ENCODE measurements around the gene NRXN2.

NRXN2 gene

GRCh38 chr11:64670975-64671374 is 52.0 kb downstream of the NRXN2 start:
- peak; percentile 29 to 57 for DNase-seq

GRCh38 chr11:64667154-64667745 is 55.7 kb downstream of the NRXN2 start:
- no peak for DNase-seq

DNA sequence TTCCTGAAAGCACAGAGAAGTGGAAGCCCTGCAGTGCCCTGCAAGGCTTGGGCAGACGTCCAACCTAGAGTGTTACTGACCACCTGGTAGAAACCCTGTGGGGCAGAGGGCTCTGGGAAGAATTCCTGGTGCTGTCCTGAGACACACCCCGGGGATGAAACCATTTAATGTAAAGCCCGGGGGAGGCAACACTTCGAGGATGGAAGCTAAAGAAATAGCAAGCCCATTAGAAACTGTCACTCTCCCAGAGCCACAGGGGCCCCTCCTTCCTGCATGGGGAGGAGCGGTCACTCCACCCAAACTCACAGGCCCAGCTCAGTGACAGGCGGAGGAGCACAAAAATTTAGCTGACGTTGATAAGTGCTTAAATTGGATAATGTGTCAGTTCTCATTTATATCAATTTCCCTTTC is 57.6 kb downstream of the NRXN2 start:
- DNase-seq: no peak

DNA sequence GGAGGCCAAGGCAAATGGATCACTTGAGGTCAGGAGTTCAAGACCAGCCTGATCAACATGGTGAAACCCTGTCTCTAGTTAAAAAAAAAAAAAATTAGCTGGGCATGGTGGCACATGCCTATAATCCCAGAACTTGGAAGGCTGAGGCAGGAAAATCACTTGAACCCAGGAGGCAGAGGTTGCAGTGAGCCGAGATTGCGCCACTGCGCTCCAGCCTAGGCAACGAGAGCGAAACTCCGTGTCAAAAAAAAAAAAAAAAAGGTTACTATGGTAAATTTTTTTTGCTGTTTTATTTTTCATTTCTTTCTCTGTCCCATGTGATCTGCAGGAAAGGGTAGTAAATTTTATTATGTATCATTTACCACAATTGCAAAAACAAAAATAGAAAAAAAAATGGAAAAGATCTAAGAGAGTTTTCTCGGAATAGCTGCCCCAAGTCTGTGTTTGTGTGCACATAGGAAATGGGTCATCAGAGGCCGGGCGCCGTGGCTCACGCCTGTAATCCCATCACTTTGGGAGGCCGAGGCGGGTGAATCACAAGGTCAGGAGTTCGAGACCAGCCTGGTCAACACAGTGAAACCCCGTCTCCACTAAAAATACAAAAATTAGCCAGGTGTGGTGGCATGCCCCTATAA is 58.6 kb downstream of the NRXN2 start:
- DNase-seq: peak in 1 of 2 donors; percentile 47

- DNase-seq: no peak
Observed at GRCh38 chr11:64663656-64664055, 59.3 kb downstream of the NRXN2 start.

DNA sequence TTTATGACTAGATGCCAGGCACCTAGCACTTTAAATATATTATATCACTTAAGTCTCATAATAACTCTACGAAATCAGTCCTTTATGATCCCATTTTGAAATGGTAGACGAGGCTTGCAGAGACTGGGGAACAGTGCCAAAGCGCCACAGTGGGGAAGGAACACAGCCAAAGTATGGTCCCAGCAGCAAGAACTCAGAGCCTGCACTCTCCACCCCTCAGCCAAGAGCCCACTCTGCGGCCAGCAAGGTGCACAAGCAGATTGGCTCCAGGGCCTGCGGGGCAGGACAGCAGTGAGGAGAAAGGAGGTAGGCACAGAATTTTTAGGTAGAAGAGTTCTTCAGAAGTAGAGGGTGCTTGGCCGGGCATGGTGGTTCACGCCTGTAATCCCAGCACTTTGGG is 61.4 kb downstream of the NRXN2 start:
- no peak for DNase-seq

DNA sequence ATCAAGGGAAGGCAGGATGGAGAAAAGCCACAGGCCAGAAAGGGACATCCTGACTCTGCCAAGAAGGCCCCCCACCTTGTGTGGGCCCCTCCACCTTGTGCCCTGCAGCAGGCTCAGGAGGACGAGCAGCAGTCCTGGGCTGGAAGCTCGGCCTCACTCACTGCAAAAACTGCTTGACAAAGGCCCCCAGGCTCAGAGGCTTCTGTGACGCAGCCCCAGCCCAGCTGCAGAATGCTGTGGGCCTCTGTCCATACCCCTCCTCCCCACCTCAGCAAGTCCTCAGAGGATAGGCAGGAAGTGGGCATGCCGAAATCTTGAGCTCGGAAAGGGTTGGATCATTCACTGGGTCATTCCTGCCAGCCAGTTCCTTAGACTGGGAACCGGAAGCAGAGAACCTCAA is 61.9 kb downstream of the NRXN2 start:
- no peak for DNase-seq

- no peak for DNase-seq
Observed at GRCh38 chr11:64660706-64661105, 62.3 kb downstream of the NRXN2 start.

DNA sequence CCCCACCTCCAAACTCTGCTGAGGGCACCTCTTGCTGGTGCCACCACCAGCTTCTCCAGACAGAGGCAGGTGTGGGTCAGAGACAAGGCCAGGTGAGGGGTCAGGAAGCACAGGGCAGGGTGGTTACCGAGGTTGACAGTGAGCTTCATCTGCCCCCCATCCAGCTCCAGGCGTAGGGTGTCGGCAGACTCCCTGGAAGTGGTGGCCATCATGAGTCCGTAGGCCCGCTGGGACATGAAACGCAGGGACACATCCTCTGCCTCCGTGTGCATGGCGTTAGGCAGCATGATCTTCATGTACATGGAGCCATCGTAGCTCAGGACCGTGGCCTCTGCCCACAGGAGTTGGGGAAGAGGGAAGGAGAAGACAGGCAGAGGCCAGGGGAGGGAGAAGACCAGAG is 62.8 kb downstream of the NRXN2 start:
- no peak for DNase-seq

- peak in 1 of 2 donors; percentile 49 for DNase-seq
Observed at GRCh38 chr11:64659417-64660144, 63.4 kb downstream of the NRXN2 start.

DNA sequence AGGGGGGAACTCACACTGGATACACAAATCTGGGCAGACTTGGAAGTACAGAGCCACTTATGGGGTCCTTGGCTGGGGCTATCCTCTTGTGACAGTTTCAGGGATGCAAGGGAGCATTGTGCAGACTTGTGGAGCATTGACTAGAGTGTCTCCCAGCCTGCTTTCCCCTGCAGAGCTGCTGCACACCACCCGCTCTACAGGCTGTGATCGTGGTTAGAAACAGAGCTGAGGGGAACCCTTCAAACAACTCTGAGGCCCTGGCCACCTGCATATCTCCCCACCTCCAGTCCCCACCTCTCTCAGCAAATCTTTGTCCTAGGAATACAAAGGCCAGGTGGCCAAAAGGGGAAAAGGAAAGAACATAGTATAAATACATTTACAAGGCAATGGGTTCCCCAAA is 64.7 kb downstream of the NRXN2 start:
- no peak for DNase-seq

DNA sequence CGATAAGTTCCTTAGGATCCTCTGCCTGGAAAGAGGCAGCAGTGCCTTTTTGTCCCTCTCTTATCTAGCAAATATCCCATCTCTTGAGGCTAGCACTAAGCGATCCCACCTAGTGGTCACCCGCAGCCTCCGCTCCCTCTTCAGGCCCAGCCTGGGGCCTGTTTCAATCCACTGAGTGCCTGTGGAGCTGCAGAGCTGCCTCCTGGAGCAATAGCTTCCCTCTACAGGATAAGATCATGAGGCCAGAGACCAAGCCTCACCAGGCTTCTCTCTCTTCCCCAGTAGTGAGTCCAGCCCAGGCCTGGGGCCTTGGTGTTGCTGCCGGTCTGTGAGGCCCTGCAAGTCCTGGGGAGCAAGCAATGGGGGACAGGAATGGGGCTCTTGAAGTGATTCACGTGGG is 66.1 kb downstream of the NRXN2 start:
- no peak for DNase-seq

GRCh38 chr11:64655941-64656601 is 66.9 kb downstream of the NRXN2 start:
- DNase-seq: peak; percentile 86 to 94

DNA sequence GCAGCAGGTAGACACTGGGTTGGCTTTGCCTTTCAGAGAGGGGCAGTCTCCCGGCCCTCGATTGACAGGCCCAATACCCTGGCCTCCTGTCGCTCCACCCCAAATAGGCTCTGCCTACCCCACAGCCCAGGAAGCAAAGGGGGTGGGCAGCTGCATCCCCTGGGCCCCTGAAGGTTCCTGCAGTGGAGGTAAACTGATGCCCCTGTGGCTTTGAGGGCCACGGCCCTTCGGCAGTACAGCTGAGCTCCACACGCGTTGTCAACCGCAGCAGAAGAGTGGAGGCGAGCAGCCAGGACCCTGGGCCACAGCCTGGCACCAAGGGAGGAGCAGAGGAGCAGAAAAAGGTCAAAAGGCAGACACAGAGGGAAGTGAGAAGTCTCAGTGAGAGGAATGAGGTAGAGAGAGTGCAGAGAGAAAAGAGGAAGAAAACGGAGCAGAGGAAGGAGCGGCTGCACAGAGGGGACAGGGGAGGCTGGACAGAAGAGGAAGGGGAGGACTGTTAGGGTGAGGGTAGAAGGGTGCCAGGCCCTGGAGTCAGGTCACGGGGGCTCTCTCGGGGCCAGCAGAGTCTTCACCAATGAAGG is 67.9 kb downstream of the NRXN2 start:
- peak; percentile 47 to 63 for DNase-seq

DNA sequence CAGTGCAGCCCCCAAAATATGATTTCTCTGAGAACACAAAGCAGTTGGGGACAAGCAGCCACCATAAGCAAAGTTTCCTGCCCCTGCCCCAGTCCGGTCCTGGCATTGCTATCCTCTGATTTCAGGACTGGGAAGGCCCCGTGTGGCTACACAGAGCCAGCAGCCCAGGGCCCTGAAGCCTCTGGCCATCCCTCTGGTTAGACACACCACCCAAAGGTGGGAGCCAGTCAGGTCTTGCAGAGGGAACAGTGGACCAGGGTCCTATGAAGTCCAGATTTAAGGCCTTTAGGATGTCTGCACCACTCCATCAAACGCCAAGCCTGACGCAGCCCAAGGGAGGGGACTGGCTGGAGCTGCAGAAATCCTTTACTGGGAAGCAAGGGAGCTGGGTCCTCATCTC is 68.6 kb downstream of the NRXN2 start:
- DNase-seq: no peak

- no peak for DNase-seq
Observed at GRCh38 chr11:64653388-64653973, 69.5 kb downstream of the NRXN2 start.

DNA sequence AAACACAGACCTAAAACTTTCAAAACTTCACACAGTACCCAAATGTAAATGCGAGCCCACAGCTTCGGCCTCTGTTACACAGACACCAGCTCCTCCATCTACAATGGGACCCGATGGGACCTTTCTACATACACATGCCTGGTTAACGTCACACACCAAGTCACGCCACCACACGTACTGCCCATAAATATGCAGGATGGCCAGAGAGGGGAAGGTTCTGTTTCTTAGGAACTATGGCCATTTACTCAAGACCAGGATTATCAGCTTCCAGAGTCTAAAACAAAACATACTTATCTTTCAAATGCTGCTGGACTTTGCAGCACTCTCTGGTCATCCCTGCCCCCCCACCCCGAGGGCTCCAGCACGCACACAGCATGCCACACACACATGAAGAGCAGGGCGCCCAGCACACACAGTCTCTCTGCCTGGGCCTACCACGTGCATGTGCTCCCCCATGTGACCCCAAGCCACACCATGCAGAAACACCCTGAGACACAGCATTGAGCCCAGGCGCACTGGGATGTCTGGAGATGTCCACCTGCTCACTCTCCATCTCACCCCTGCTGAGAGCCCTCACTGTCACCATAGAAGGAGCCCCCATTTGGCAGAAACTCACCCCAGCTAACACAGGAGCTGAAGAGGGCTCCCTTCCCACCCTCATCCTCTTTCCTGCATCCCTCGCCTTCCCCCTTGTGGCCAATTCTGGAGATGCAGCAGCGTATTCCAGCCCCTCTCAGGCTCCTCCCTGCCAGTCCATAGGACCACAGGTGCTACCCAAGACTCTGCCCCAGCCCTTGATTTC is 70.2 kb downstream of the NRXN2 start:
- peak; percentile 34 to 94 for DNase-seq

DNA sequence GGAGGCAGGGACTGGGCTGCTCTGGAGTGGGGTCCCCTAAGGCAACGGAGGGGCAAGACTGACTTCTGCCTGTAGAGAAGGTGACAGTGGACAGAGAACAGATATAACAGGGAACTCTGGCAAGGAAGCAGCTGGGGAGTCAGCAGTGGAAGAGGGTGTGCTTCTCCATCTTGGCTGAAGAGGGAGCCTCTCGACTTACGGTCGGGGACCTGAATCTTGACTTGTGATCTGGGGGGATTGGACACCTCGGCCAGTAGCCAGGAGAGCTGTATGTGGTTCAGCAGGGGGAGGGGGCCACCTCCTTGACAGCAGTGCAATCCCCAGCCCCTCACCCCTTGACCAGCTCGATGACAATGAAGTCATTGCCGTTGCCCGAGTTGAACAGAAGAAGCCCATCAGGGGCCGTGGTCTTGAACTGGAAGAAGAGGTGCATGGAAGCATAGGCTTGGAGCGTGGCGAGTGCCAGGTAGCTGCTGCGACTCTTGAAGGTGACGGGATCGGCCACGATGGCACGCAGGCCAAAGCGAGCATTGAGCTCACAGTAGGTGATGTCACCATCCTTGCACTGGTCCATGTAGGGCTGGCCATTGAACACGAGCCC is 72.0 kb downstream of the NRXN2 start:
- DNase-seq: peak; percentile 26 to 54

- peak in 1 of 2 donors; percentile 41 for DNase-seq
Observed at GRCh38 chr11:64649291-64649697, 73.7 kb downstream of the NRXN2 start.

GRCh38 chr11:64648551-64648950 is 74.4 kb downstream of the NRXN2 start:
- no peak for DNase-seq

DNA sequence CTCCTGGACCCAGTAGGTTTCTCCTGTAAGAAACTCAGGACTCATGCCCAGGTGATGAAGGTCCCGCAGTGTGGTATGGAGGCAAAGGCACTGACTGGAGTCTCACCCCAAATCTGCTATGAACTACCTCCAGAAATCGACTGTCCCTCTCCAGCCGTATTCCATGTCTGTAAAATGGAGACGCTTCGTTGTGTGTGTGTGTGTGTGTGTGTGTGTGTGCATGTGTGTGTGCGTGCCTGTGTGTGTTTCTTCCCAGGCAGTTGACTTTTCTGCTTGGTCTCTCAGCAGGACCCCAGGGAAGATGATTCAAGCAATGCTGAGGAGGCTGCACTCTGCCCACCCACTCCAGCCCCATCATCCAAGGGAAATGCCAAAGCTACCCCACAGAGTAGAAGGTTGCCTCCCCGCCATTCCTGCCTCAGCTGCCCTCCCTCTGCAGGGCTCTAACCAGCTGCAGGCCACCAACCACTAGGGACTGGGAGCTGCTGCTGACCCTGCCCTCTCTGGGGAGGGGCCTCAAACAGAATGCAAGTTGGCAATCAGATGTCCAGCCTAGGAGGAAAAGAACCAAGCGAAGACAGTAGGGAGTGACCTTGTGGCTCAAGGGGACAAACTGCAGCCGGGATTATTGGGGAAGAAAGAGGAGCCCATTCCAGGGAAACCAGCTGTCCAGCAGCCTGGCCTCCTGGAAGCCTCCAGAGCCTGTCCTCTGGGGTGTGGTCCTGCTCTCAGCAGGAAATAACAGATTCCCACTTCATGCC is 75.8 kb downstream of the NRXN2 start:
- DNase-seq: no peak
